PC-3 (cell line): ENCODE results near the gene IFNAR1. TPM values are rescaled to one million over a fixed set of nuclear protein-coding genes. Genes with fewer than 3 reads are reported as not detected.
"Not testable (repeated sequence)": the region's sequence is repeated elsewhere in the genome, so short reads cannot be mapped to it uniquely, and the experiment has no call there.

Experiments used
- ATAC-seq: fragments of 200-7000 bp; cut with Tn5 transposase; 2 replicates; pipeline ENCODE4 v1.9.1; 2020; ENCODE audit warnings: mild to moderate bottlenecking, moderate library complexity
- BruUV-seq: library from RNA; stranded (reverse); fragments of 400-500 nt; replicated peaks from 2 replicates; lab custom pipeline; 2021; lab: Mats Ljungman, UMichigan
- CTCF ChIA-PET: fragments of 300-600 bp; sonication (Branson Sonifier 250); formaldehyde crosslinking; loops from one replicate; lab custom pipeline; 2022; ENCODE audit warnings: antibody characterized with exemption; lab: Charles Lee
- POLR2A ChIA-PET: fragments of 300-600 bp; sonication (Branson Sonifier 250); formaldehyde crosslinking; loops from one replicate; lab custom pipeline; 2022; ENCODE audit warnings: antibody characterized with exemption; ENCODE audit not compliant: unreplicated experiment; lab: Charles Lee
- DNase-seq: peaks from one replicate; pipeline ENCODE4 v3.0.0-alpha.2; 2015
- H2AFZ ChIP-seq: fragments of 300-600 bp; sonication (generic); 2 replicates; pipeline ENCODE4 v1.6.0; 2016; ENCODE audit warnings: antibody characterized with exemption, low read length
- H3F3A ChIP-seq: fragments of 300-600 bp; sonication (generic); one replicate; pipeline ENCODE4 v1.6.0; 2017; ENCODE audit warnings: antibody characterized with exemption, low read length, control low read depth, mild to moderate bottlenecking; ENCODE audit not compliant: unreplicated experiment
- H3K27ac ChIP-seq: fragments of 300-600 bp; sonication (generic); 2 replicates; pipeline ENCODE4 v1.5.1; 2016; ENCODE audit warnings: mild to moderate bottlenecking, low read length
- H3K27me3 ChIP-seq: fragments of 300-600 bp; sonication (generic); 2 replicates; pipeline ENCODE4 v1.6.1; 2016; ENCODE audit warnings: low read length, mixed read lengths
- H3K36me3 ChIP-seq: fragments of 300-600 bp; sonication (generic); 2 replicates; pipeline ENCODE4 v1.6.1; 2016; ENCODE audit warnings: low read depth, mixed run types, low read length, mixed read lengths
- H3K4me1 ChIP-seq: fragments of 300-600 bp; sonication (generic); 2 replicates; pipeline ENCODE4 v1.5.1; 2016; ENCODE audit warnings: low read length; ENCODE audit not compliant: insufficient read depth
- H3K4me2 ChIP-seq: fragments of 300-600 bp; sonication (generic); 2 replicates; pipeline ENCODE4 v1.6.0; 2016; ENCODE audit warnings: low read length
- H3K4me3 ChIP-seq: fragments of 300-600 bp; sonication (generic); 2 replicates; pipeline ENCODE4 v1.5.1; 2016; ENCODE audit warnings: mild to moderate bottlenecking, low read length, mixed read lengths
- H3K79me2 ChIP-seq: fragments of 300-600 bp; sonication (generic); 2 replicates; pipeline ENCODE4 v1.6.1; 2017; ENCODE audit warnings: low read length, mixed read lengths
- H3K9ac ChIP-seq: fragments of 300-600 bp; sonication (generic); 2 replicates; pipeline ENCODE4 v1.6.0; 2016; ENCODE audit warnings: mild to moderate bottlenecking, low read length
- H3K9me2 ChIP-seq: fragments of 300-600 bp; sonication (generic); replicated peaks from 2 replicates; pipeline ENCODE4 v1.6.1; 2016; ENCODE audit warnings: mixed run types, low read length, mixed read lengths
- H3K9me3 ChIP-seq: fragments of 300-600 bp; sonication (generic); 2 replicates; pipeline ENCODE4 v1.6.1; 2016; ENCODE audit warnings: low read length, mixed read lengths
- H4K20me1 ChIP-seq: fragments of 300-600 bp; sonication (generic); 2 replicates; pipeline ENCODE4 v1.6.1; 2016; ENCODE audit warnings: low read length, mixed read lengths
- CTCF ChIP-seq: fragments of 300-600 bp; sonication (generic); conservative IDR thresholded peaks from 2 replicates; pipeline ENCODE4 v1.5.1; 2017; ENCODE audit warnings: antibody characterized with exemption, low read depth, mild to moderate bottlenecking, low read length
- EZH2 ChIP-seq: fragments of 300-600 bp; sonication (generic); IDR thresholded peaks from one replicate; pipeline ENCODE4 v1.6.1; 2017; ENCODE audit warnings: antibody characterized with exemption, mild to moderate bottlenecking, low read length; ENCODE audit not compliant: unreplicated experiment
- EZH2phosphoT487 ChIP-seq: fragments of 300-600 bp; sonication (generic); IDR thresholded peaks from 2 replicates; pipeline ENCODE4 v1.6.1; 2018; ENCODE audit warnings: mild to moderate bottlenecking, antibody characterized with exemption, low read length, borderline replicate concordance
- intact Hi-C: fragments of 100-400 bp; cut with micrococcal nuclease; formaldehyde crosslinking; loops from 2 replicates; pipeline ENCODE4 v1.9.0; 2023
- total RNA-seq: library from RNA; depleted of rRNA; stranded (reverse); fragments of >200 nt; gene quantifications from 2 replicates; pipeline ENCODE4 v1.2.3, GENCODE V29; 2014

IFNAR1 gene
- total RNA-seq, 1 experiment from 2014 or later: 13.2 TPM

GRCh38 chr21:33360881-33361602 is 36.3 kb downstream of the IFNAR1 start:
- Histone ChIP-seq H3K27me3 (no peaks in the 10 kb centered on the region), H3K36me3 (peaks cover 8% of the 10 kb centered on the region; the same call in 1 of the 2 replicates), H3K9me2 (no peaks in the 10 kb centered on the region), H2AFZ (peak overlapping the region; percentile 13), H4K20me1 (no peaks in the 10 kb centered on the region), H3K27ac (peak overlapping the region; percentile 68), H3K4me1 (peaks cover 23% of the 10 kb centered on the region), H3K79me2 (no peaks in the 10 kb centered on the region), H3K9me3 (no peaks in the 10 kb centered on the region), H3K4me3 (peak overlapping the region; percentile 32), H3K4me2 (peak overlapping the region; percentile 70), H3F3A (no peaks in the 10 kb centered on the region), H3K9ac (peak overlapping the region; percentile 30)
- intact Hi-C loops: loop anchor here (1.0 to 2.0 kb wide), 7 partner anchors 13 to 161 kb away; no protein-coding TSS in a partner anchor
- POLR2A ChIA-PET: interaction anchor here (0.6 to 0.9 kb wide), 5 partner anchors 14 to 119 kb away, joined by 4 to 13 read pairs (median 6); partner anchors contain the start of genes IFNAR1 and TMEM50B
- DNase-seq (peak; percentile 84), ATAC-seq (peak; percentile 87)
- CTCF ChIA-PET: interaction anchor here (0.5 to 2.9 kb wide), 28 partner anchors 13 to 968 kb away, joined by 3 to 22 read pairs (median 4); partner anchors contain the start of genes IFNAR1, IL10RB and TMEM50B
- TF ChIP-seq CTCF: peak; percentile 87
- no peak for TF ChIP-seq EZH2
- BruUV-seq: no TSS peak

- Histone ChIP-seq H3K79me2 (no peaks in the 10 kb centered on the region), H3K4me3 (peak overlapping the region; percentile 32), H3F3A (no peaks in the 10 kb centered on the region), H3K9me3 (peaks cover 7% of the 10 kb centered on the region; the same call in 1 of the 2 replicates), H3K27me3 (no peaks in the 10 kb centered on the region), H3K36me3 (peaks cover 6% of the 10 kb centered on the region; the same call in 1 of the 2 replicates), H3K9me2 (no peaks in the 10 kb centered on the region), H3K9ac (peak overlapping the region; percentile 30), H3K4me1 (peaks cover 23% of the 10 kb centered on the region), H3K27ac (peak overlapping the region; percentile 68), H3K4me2 (peak overlapping the region; percentile 70), H2AFZ (peak overlapping the region; percentile 13), H4K20me1 (no peaks in the 10 kb centered on the region)
- ChIA-PET CTCF (interaction anchor here (0.6 to 2.9 kb wide), 11 partner anchors 12 to 148 kb away, joined by 4 to 22 read pairs (median 5); no protein-coding TSS in a partner anchor), POLR2A (no interaction called here)
- intact Hi-C loops: no loop called here
- TF ChIP-seq EZH2: no peak
- no peak for TF ChIP-seq CTCF
- TF ChIP-seq EZH2phosphoT487: no peak
- no TSS peak for BruUV-seq
- peak; percentile 36 for DNase-seq
- peak; percentile 9; the same call in 1 of the 2 replicates for ATAC-seq
Observed at GRCh38 chr21:33362044-33362555, 37.3 kb downstream of the IFNAR1 start.

- DNase-seq, H3F3A ChIP-seq, H4K20me1 ChIP-seq, H3K9ac ChIP-seq, H3K9me2 ChIP-seq, POLR2A ChIA-PET, H2AFZ ChIP-seq, H3K4me3 ChIP-seq, ATAC-seq, H3K79me2 ChIP-seq, H3K27me3 ChIP-seq, H3K4me2 ChIP-seq, H3K27ac ChIP-seq, BruUV-seq, intact Hi-C loops: not testable (repeated sequence)
- CTCF ChIA-PET: interaction anchor here (0.6 kb wide), 1 partner anchor 54 kb away, joined by 3 read pairs; no protein-coding TSS in a partner anchor
- Histone ChIP-seq H3K4me1 (peaks cover 23% of the 10 kb centered on the region), H3K9me3 (peaks cover 20% of the 10 kb centered on the region), H3K36me3 (peaks cover 12% of the 10 kb centered on the region; the same call in 1 of the 2 replicates)
Observed at GRCh38 chr21:33363911-33364609, 39.3 kb downstream of the IFNAR1 start.
